T-helper 22 cell (primary cell): ENCODE results near the gene MLXIP.

Source experiments
- DNase-seq: peaks from one replicate; pipeline ENCODE4 v3.0.0-alpha.2; 2020; ENCODE audit warnings: low read depth

MLXIP gene

GRCh38 chr12:122126342-122126635 lies 47.7 kb downstream of the MLXIP start:
- no peak for DNase-seq

GRCh38 chr12:122126713-122127597 lies 48.4 kb downstream of the MLXIP start:
- DNase-seq: no peak

- no peak for DNase-seq
Measured at GRCh38 chr12:122127839-122128238, 49.3 kb downstream of the MLXIP start.

GRCh38 chr12:122128481-122128880 lies 49.9 kb downstream of the MLXIP start:
- no peak for DNase-seq

GRCh38 chr12:122129131-122129530 lies 50.6 kb downstream of the MLXIP start:
- no peak for DNase-seq

GRCh38 chr12:122130150-122130549 lies 51.6 kb downstream of the MLXIP start:
- no peak for DNase-seq

- DNase-seq: no peak
Measured at GRCh38 chr12:122133192-122133950, 54.8 kb downstream of the MLXIP start.

- no peak for DNase-seq
Measured at GRCh38 chr12:122135437-122136031, 57.0 kb downstream of the MLXIP start.

GRCh38 chr12:122137229-122137628 lies 58.7 kb downstream of the MLXIP start:
- DNase-seq: no peak

- no peak for DNase-seq
Measured at GRCh38 chr12:122137681-122138080, 59.1 kb downstream of the MLXIP start.

- no peak for DNase-seq
Measured at GRCh38 chr12:122138181-122138580, 59.6 kb downstream of the MLXIP start.

- DNase-seq: no peak
Measured at GRCh38 chr12:122138616-122139015, 60.1 kb downstream of the MLXIP start.

- no peak for DNase-seq
Measured at GRCh38 chr12:122139266-122139665, 60.7 kb downstream of the MLXIP start.

- no peak for DNase-seq
Measured at GRCh38 chr12:122139941-122140340, 61.4 kb downstream of the MLXIP start.

GRCh38 chr12:122140467-122141257 lies 62.1 kb downstream of the MLXIP start:
- DNase-seq: no peak

- DNase-seq: no peak
Measured at GRCh38 chr12:122141911-122142725, 63.6 kb downstream of the MLXIP start.

GRCh38 chr12:122142857-122143256 lies 64.3 kb downstream of the MLXIP start:
- DNase-seq: no peak

- no peak for DNase-seq
Measured at GRCh38 chr12:122144885-122145284, 66.3 kb downstream of the MLXIP start.

- DNase-seq: no peak
Measured at GRCh38 chr12:122145505-122146330, 67.2 kb downstream of the MLXIP start.

GRCh38 chr12:122147514-122148290 lies 69.1 kb downstream of the MLXIP start:
- no peak for DNase-seq
